ENCODE measurements around the gene SLC38A6.

GRCh38 chr14:61077437-61077836, 96.4 kb downstream of the SLC38A6 start:
- TF ChIP-seq CTCF (IDR thresholded peaks at IDR 0.05) (no peak), POLR2A (IDR thresholded peaks at IDR 0.05) (no peak)
